Ovary (tissue), 3 donors: ENCODE results near the gene UTS2R.

ENCODE experiments used
- CTCF ChIP-seq, 3 donors: fragments of 450-650 bp in 2 of 3; fragments of 200-600 bp in 1 of 3; IDR thresholded peaks; one replicate each; pipeline versions ENCODE4 v1.5.1 to v1.8.0; 2016 to 2022; ENCODE audit warnings: antibody characterized with exemption in 3 of 3, mild to moderate bottlenecking in 1 of 3
- EP300 ChIP-seq: sonication (generic); formaldehyde crosslinking; IDR thresholded peaks from one replicate; pipeline ENCODE4 v1.6.1; 2017; ENCODE audit warnings: antibody characterized with exemption
- POLR2A ChIP-seq: fragments of 450-650 bp; IDR thresholded peaks from one replicate; pipeline ENCODE4 v1.6.1; 2017; ENCODE audit warnings: antibody characterized with exemption, mild to moderate bottlenecking, moderate library complexity
- donor health status: DM: no; HTN: no; CAD: no.

- no peak for TF ChIP-seq CTCF (IDR thresholded peaks at IDR 0.05)
- TF ChIP-seq POLR2A = no peak
- no peak for TF ChIP-seq EP300
These were observed 28.0 kb upstream of the UTS2R start for GRCh38 chr17:82343560-82343959.
